Neural progenitor cell (in vitro differentiated cells): ENCODE results near the gene NSUN4. TPM values are rescaled to one million over a fixed set of nuclear protein-coding genes. Genes with fewer than 3 reads are reported as not detected.
A peak's percentile ranks its signal among the peaks of the same experiment; 100 is the strongest.

Experiments
- DNase-seq: peaks from one replicate; pipeline ENCODE4 v3.0.0-alpha.2; 2016; ENCODE audit warnings: low spot score
- H2AFZ ChIP-seq: fragments of 200-600 bp; sonication (generic); replicated peaks from 2 replicates; pipeline ENCODE4 v1.6.1; 2016; ENCODE audit warnings: antibody characterized with exemption
- H3F3A ChIP-seq: fragments of 200-600 bp; sonication (generic); 2 replicates; pipeline ENCODE4 v1.6.1; 2016; ENCODE audit warnings: antibody characterized with exemption, low read depth
- H3K27ac ChIP-seq: fragments of 200-600 bp; sonication (generic); 2 replicates; pipeline ENCODE4 v1.5.1; 2016; ENCODE audit warnings: mild to moderate bottlenecking
- H3K27me3 ChIP-seq: fragments of 200-600 bp; sonication (generic); 2 replicates; pipeline ENCODE4 v1.6.1; 2016; ENCODE audit warnings: mild to moderate bottlenecking, moderate library complexity
- H3K36me3 ChIP-seq: fragments of 200-600 bp; sonication (generic); 2 replicates; pipeline ENCODE4 v1.5.1; 2016
- H3K4me1 ChIP-seq: fragments of 200-600 bp; sonication (generic); 2 replicates; pipeline ENCODE4 v1.6.1; 2016; ENCODE audit warnings: mixed run types
- H3K4me2 ChIP-seq: fragments of 200-600 bp; sonication (generic); 2 replicates; pipeline ENCODE4 v1.6.1; 2016
- H3K4me3 ChIP-seq: fragments of 200-600 bp; sonication (generic); 2 replicates; pipeline ENCODE4 v1.5.1; 2016
- H3K79me2 ChIP-seq: fragments of 200-600 bp; sonication (generic); 2 replicates; pipeline ENCODE4 v1.6.1; 2016; ENCODE audit warnings: low read depth
- H3K9ac ChIP-seq: fragments of 200-600 bp; sonication (generic); 2 replicates; pipeline ENCODE4 v1.6.1; 2016
- H3K9me3 ChIP-seq: fragments of 200-600 bp; sonication (generic); 2 replicates; pipeline ENCODE4 v1.5.1; 2016; ENCODE audit warnings: low read depth
- H4K20me1 ChIP-seq: fragments of 200-600 bp; sonication (generic); 2 replicates; pipeline ENCODE4 v1.6.1; 2016; ENCODE audit warnings: low read depth
- H3K27ac Mint-ChIP-seq: 3 replicates; pipeline ENCODE4 v1.8.0; 2021; ENCODE audit warnings: mixed read lengths
- H3K27me3 Mint-ChIP-seq: 2 replicates; pipeline ENCODE4 v1.8.0; 2022; ENCODE audit warnings: low read depth, mild to moderate bottlenecking, inconsistent platforms, moderate library complexity, mixed read lengths; ENCODE audit not compliant: insufficient read depth
- H3K36me3 Mint-ChIP-seq: 3 replicates; pipeline ENCODE4 v1.8.0; 2021; ENCODE audit warnings: mixed read lengths
- H3K4me1 Mint-ChIP-seq: 3 replicates; pipeline ENCODE4 v1.8.0; 2021; ENCODE audit warnings: mixed read lengths
- H3K4me3 Mint-ChIP-seq: 3 replicates; pipeline ENCODE4 v1.8.0; 2021; ENCODE audit warnings: mild to moderate bottlenecking, moderate library complexity, mixed read lengths
- H3K9me3 Mint-ChIP-seq: 3 replicates; pipeline ENCODE4 v1.8.0; 2020; ENCODE audit warnings: mixed read lengths
- EZH2 ChIP-seq: fragments of 200-600 bp; sonication (generic); IDR thresholded peaks from 2 replicates; pipeline ENCODE4 v1.6.1; 2017; ENCODE audit warnings: antibody characterized with exemption, mild to moderate bottlenecking, moderate library complexity
- EZH2phosphoT487 ChIP-seq: fragments of 200-600 bp; sonication (generic); IDR thresholded peaks from 2 replicates; pipeline ENCODE4 v1.6.1; 2017; ENCODE audit warnings: antibody characterized with exemption
- total RNA-seq: library from RNA; depleted of rRNA; stranded (reverse); fragments of >200 nt; gene quantifications from 2 replicates; pipeline ENCODE4 v1.2.3, GENCODE V29; 2015; ENCODE audit warnings: low replicate concordance
- TF ChIP-seq, protein P1 (sequence below): fragments of 200-600 bp; sonication (generic); IDR thresholded peaks from 2 replicates; pipeline ENCODE4 v1.5.1; 2017; ENCODE audit warnings: antibody characterized with exemption, mild to moderate bottlenecking

The NSUN4 gene
- total RNA-seq, 1 donor from 2014 or later = 12.4 TPM

DNA sequence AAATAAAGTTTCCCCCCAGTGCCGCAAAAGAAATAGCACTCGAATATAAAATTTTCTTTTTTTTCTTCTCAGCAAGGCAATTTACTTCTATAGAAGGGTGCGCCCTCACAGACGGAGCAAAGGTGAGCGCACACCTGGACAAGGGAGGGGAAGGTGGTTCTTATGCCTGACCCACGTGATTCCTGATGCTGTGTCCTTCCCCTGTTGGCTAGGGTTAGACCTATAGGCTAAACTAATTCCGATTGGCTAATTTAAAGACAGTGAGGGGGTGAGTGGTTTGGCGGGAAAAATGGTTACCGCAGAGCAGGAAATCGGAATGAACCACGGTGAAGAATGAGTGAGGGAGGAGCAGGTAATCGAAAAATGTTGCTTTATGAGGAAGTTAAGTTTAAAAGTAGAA, 52.9 kb downstream of the NSUN4 start:
- H3K27ac Mint-ChIP-seq = no peak overlapping the region
- peaks cover 22% of the 10 kb centered on the region for H3K79me2 ChIP-seq
- TF ChIP-seq, protein P1, sequence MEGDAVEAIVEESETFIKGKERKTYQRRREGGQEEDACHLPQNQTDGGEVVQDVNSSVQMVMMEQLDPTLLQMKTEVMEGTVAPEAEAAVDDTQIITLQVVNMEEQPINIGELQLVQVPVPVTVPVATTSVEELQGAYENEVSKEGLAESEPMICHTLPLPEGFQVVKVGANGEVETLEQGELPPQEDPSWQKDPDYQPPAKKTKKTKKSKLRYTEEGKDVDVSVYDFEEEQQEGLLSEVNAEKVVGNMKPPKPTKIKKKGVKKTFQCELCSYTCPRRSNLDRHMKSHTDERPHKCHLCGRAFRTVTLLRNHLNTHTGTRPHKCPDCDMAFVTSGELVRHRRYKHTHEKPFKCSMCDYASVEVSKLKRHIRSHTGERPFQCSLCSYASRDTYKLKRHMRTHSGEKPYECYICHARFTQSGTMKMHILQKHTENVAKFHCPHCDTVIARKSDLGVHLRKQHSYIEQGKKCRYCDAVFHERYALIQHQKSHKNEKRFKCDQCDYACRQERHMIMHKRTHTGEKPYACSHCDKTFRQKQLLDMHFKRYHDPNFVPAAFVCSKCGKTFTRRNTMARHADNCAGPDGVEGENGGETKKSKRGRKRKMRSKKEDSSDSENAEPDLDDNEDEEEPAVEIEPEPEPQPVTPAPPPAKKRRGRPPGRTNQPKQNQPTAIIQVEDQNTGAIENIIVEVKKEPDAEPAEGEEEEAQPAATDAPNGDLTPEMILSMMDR = no peak
- TF ChIP-seq EZH2 (no peak), EZH2phosphoT487 (no peak)
- peaks cover 3% of the 10 kb centered on the region for H3K36me3 Mint-ChIP-seq
- peaks cover 18% of the 10 kb centered on the region for H3K4me1 Mint-ChIP-seq
- H3K9me3 ChIP-seq = no peaks in the 10 kb centered on the region
- H3K9me3 Mint-ChIP-seq = peaks cover 19% of the 10 kb centered on the region
- peak overlapping the region; percentile 67 for H3K4me3 ChIP-seq
- peak overlapping the region; percentile 97 for H2AFZ ChIP-seq
- no peak overlapping the region for H3K27ac ChIP-seq
- H3K27me3 ChIP-seq = peaks cover 23% of the 10 kb centered on the region
- H4K20me1 ChIP-seq = peaks cover 23% of the 10 kb centered on the region
- no peaks in the 10 kb centered on the region for H3K36me3 ChIP-seq
- H3K4me3 Mint-ChIP-seq = peak overlapping the region; percentile 82
- peak overlapping the region; percentile 89 for H3K4me2 ChIP-seq
- no peak overlapping the region for H3K9ac ChIP-seq
- peaks cover 21% of the 10 kb centered on the region for H3K4me1 ChIP-seq
- peak; percentile 79 for DNase-seq
- H3F3A ChIP-seq = peaks cover 9% of the 10 kb centered on the region
- peaks cover 37% of the 10 kb centered on the region for H3K27me3 Mint-ChIP-seq

DNA sequence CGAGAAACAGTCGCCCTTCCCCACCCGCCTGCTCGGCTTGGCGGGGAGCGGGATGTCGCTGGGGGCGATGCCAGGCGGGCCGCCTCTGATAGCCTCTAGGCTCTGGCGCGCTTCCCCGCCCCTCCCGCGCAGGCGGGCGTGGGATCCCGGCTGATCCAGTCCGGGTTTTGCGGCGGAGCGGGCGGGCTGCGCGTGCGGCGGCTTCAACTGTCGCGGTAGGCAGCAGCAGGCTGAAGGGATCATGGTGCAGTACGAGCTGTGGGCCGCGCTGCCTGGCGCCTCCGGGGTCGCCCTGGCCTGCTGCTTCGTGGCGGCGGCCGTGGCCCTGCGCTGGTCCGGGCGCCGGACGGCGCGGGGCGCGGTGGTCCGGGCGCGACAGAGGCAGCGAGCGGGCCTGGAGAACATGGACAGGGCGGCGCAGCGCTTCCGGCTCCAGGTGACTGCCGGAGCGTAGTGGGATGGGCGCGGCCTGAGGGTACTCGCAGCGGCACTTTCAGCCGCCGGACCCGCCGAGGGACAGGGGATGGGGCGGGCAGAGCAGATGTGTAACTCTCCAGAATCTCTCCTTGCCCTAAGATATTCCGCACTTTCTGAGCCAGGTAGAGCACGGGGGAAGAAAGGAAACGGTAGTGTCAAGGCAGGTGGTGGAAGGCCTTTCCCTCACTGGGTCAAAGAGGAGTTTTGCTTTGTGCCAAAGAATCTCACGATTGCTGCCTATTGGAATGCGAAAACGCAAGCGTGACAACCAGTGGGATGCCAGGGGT, 53.7 kb downstream of the NSUN4 start, which contains the start of gene FAAH:
Gene FAAH, plus strand, starts transcription at position 210 of the 764 bp plus-strand sequence. Its CDS starts 32 bp downstream, at position 242.
- no peak within 1 kb of the TSS for H3K27ac Mint-ChIP-seq
- peak; percentile 92 for DNase-seq
- no peak within 1 kb of the TSS for H3K9ac ChIP-seq
- peaks cover 39% of the 10 kb centered on the region for H3K27me3 Mint-ChIP-seq
- peak within 1 kb of the TSS; percentile 89 for H3K4me2 ChIP-seq
- no peaks in the 10 kb centered on the region for H3K9me3 ChIP-seq
- H4K20me1 ChIP-seq = peaks cover 23% of the 10 kb centered on the region
- H3K4me3 ChIP-seq = peak within 1 kb of the TSS; percentile 67
- H3K4me1 Mint-ChIP-seq = peaks cover 18% of the 10 kb centered on the region
- H3K4me1 ChIP-seq = peaks cover 21% of the 10 kb centered on the region
- H3F3A ChIP-seq = peaks cover 13% of the 10 kb centered on the region
- H3K27me3 ChIP-seq = peaks cover 23% of the 10 kb centered on the region
- peak within 1 kb of the TSS; percentile 86 for H3K4me3 Mint-ChIP-seq
- H3K9me3 Mint-ChIP-seq = peaks cover 19% of the 10 kb centered on the region
- H3K79me2 ChIP-seq = peaks cover 22% of the 10 kb centered on the region
- H3K27ac ChIP-seq = no peak within 1 kb of the TSS
- TF ChIP-seq, protein P1 = no peak
- TF ChIP-seq EZH2 (no peak), EZH2phosphoT487 (no peak)
- H3K36me3 ChIP-seq = no peaks in the 10 kb centered on the region
- peak within 1 kb of the TSS; percentile 97 for H2AFZ ChIP-seq
- H3K36me3 Mint-ChIP-seq = peaks cover 3% of the 10 kb centered on the region

DNA sequence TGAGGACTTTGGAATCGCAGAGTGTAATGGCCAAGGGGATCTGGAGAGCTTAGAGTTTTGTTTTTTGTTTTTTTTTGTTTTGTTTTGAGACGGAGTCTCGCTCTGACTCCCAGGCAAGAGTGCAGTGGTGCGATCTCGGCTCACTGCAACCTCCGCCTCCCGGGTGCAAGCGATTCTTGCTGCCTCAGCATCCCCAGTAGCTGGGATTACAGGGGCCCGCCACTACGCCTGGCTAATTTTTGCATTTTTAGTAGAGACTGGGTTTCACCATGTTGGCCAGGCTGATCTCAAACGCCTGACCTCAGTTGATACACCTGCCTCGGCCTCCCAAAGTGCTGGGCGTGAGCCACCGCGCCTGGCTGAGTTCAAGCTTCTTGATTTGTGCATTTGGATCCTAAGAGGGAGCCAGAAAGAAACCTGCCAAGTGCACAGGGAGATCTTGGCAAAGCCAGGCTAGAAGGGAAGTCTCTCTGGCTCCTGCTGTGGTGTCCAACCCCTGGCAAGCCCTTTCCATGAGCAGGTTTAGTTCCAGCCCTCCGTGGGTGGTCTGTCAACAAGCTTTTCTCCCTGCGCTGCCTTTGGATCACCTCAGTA, 54.4 kb downstream of the NSUN4 start:
- Mint-ChIP-seq H3K4me3 (peak overlapping the region; percentile 86), H3K4me1 (peaks cover 21% of the 10 kb centered on the region), H3K27ac (no peak overlapping the region), H3K9me3 (peaks cover 19% of the 10 kb centered on the region), H3K36me3 (peaks cover 3% of the 10 kb centered on the region), H3K27me3 (peaks cover 42% of the 10 kb centered on the region)
- H4K20me1 ChIP-seq = peaks cover 23% of the 10 kb centered on the region
- H3K79me2 ChIP-seq = peaks cover 22% of the 10 kb centered on the region
- H3K4me2 ChIP-seq = peak overlapping the region; percentile 89
- TF ChIP-seq, protein P1 = no peak
- TF ChIP-seq EZH2 (no peak), EZH2phosphoT487 (no peak)
- DNase-seq = peak; percentile 57
- peak overlapping the region; percentile 97 for H2AFZ ChIP-seq
- peaks cover 23% of the 10 kb centered on the region for H3K27me3 ChIP-seq
- H3K36me3 ChIP-seq = no peaks in the 10 kb centered on the region
- H3K9ac ChIP-seq = no peak overlapping the region
- H3K27ac ChIP-seq = no peak overlapping the region
- H3K4me3 ChIP-seq = peak overlapping the region; percentile 67
- peaks cover 13% of the 10 kb centered on the region for H3F3A ChIP-seq
- H3K9me3 ChIP-seq = no peaks in the 10 kb centered on the region
- peaks cover 21% of the 10 kb centered on the region for H3K4me1 ChIP-seq
